OCI-LY1 (cell line): ENCODE measurements around the gene TNRC6A.

Source experiments
- H2AFZ ChIP-seq: fragments of 200-600 bp; sonication (generic), shearing (Covaris generic); 2 replicates; pipeline ENCODE4 v1.6.0; 2014; ENCODE audit warnings: antibody characterized with exemption, mild to moderate bottlenecking, low read length
- H3F3A ChIP-seq: fragments of 200-600 bp; sonication (generic), shearing (Covaris generic); 2 replicates; pipeline ENCODE4 v1.6.0; 2014; ENCODE audit warnings: mild to moderate bottlenecking, antibody characterized with exemption, low read length, moderate library complexity; ENCODE audit not compliant: insufficient read depth
- H3K27ac ChIP-seq: fragments of 200-600 bp; sonication (generic); 2 replicates; pipeline ENCODE4 v1.5.1; 2014; ENCODE audit warnings: low read length, mixed run types, mild to moderate bottlenecking, low read depth; ENCODE audit not compliant: poor library complexity, severe bottlenecking
- H3K27me3 ChIP-seq: fragments of 200-600 bp; sonication (generic); 2 replicates; pipeline ENCODE4 v1.6.0; 2014; ENCODE audit warnings: antibody characterized with exemption, mild to moderate bottlenecking, low read length, moderate library complexity; ENCODE audit not compliant: insufficient read depth
- H3K36me3 ChIP-seq: fragments of 200-600 bp; sonication (generic); 2 replicates; pipeline ENCODE4 v1.6.1; 2014; ENCODE audit warnings: mild to moderate bottlenecking, antibody characterized with exemption, low read length, moderate library complexity, mixed read lengths; ENCODE audit not compliant: insufficient read depth
- H3K4me1 ChIP-seq: fragments of 200-600 bp; sonication (generic); 2 replicates; pipeline ENCODE4 v1.5.1; 2014; ENCODE audit warnings: mild to moderate bottlenecking, low read length, moderate library complexity; ENCODE audit not compliant: insufficient read depth, severe bottlenecking
- H3K4me2 ChIP-seq: fragments of 200-600 bp; sonication (generic), shearing (Covaris generic); 2 replicates; pipeline ENCODE4 v1.6.1; 2014; ENCODE audit warnings: low read length
- H3K4me3 ChIP-seq: fragments of 200-600 bp; sonication (generic); 2 replicates; pipeline ENCODE4 v1.5.1; 2014; ENCODE audit warnings: low read length, low read depth, mild to moderate bottlenecking, mixed read lengths; ENCODE audit not compliant: poor library complexity, severe bottlenecking
- H3K79me2 ChIP-seq: fragments of 200-600 bp; shearing (Covaris generic); 2 replicates; pipeline ENCODE4 v1.6.1; 2016; ENCODE audit warnings: mixed run types, low read length, mixed read lengths; ENCODE audit not compliant: insufficient read depth
- H3K9ac ChIP-seq: fragments of 200-600 bp; sonication (generic), shearing (Covaris generic); 2 replicates; pipeline ENCODE4 v1.6.1; 2014; ENCODE audit warnings: mild to moderate bottlenecking, low read length, mixed read lengths
- H3K9me2 ChIP-seq: fragments of 200-600 bp; sonication (generic), shearing (Covaris generic); 2 replicates; pipeline ENCODE4 v1.6.1; 2014; ENCODE audit warnings: low read depth, mild to moderate bottlenecking, low read length, mixed read lengths
- H3K9me3 ChIP-seq: fragments of 200-600 bp; shearing (Covaris generic); 2 replicates; pipeline ENCODE4 v1.6.1; 2014; ENCODE audit warnings: low read length, mixed read lengths
- H4K20me1 ChIP-seq: fragments of 200-600 bp; sonication (generic), shearing (Covaris generic); 2 replicates; pipeline ENCODE4 v1.6.0; 2016; ENCODE audit warnings: mild to moderate bottlenecking, low read length; ENCODE audit not compliant: insufficient read depth
- CTCF ChIP-seq: fragments of 200-600 bp; sonication (generic), shearing (Covaris generic); IDR thresholded peaks from 2 replicates; pipeline ENCODE4 v1.5.1; 2017; ENCODE audit warnings: mild to moderate bottlenecking, antibody characterized with exemption, low read length, moderate library complexity, mixed read lengths
- EZH2 ChIP-seq: fragments of 200-600 bp; sonication (generic), shearing (Covaris generic); IDR thresholded peaks from 2 replicates; pipeline ENCODE4 v1.8.0; 2017; ENCODE audit warnings: borderline replicate concordance, mixed run types, mild to moderate bottlenecking, antibody characterized with exemption, low read length, moderate library complexity, mixed read lengths

Gene TNRC6A

DNA sequence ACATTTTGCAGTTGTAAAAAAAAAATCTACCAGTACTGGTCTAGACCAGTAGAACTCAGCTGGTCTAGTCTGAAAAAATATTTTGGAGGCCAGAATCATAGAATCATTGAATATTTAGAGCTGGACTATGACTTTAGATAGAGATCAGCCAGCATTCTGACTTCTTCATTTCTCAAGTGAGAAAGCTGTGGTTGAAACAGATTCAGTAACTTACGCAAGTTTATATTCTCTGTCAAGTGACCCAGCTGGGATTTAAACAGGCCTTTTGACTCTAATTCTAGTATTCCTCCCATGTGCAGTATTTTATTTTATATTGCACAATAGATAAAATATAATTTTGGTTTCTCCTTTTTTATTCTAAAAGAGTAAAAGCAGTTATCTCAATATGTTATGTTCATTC, 4.9 kb downstream of the TNRC6A start:
- Histone ChIP-seq H4K20me1 (no peaks in the 10 kb centered on the region; the same call in 1 of the 2 replicates), H3K79me2 (peaks cover 94% of the 10 kb centered on the region), H3K27ac (no peak overlapping the region), H3K36me3 (peaks cover 57% of the 10 kb centered on the region), H3K9me2 (no peaks in the 10 kb centered on the region), H3K4me1 (peaks cover 35% of the 10 kb centered on the region), H3F3A (no peaks in the 10 kb centered on the region), H3K9me3 (no peaks in the 10 kb centered on the region), H2AFZ (no peak overlapping the region), H3K4me3 (no peak overlapping the region), H3K27me3 (no peaks in the 10 kb centered on the region), H3K9ac (no peak overlapping the region), H3K4me2 (no peak overlapping the region)
- TF ChIP-seq CTCF (no peak), EZH2 (no peak)

DNA sequence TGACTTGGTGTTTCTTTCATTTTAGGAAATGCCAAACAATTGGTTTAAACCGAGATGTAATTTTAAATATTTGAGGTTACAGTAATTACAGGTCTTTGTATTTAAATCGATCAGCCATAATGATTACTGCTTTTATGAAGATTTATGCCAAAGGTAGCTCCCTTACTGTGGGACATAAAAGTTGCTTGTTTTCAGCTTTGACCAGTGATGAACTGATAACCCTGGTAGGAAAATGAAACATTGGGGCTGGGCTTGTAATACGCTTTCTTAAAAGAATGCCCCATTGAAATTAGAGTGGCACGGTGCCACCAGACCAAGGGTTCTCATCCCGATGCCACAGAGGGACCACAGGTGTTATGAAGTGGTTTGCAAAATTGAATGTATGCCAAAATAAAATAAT, 7.3 kb downstream of the TNRC6A start:
- Histone ChIP-seq H3K4me2 (peak overlapping the region; percentile 20; the same call in 1 of the 2 replicates), H4K20me1 (no peaks in the 10 kb centered on the region; the same call in 1 of the 2 replicates), H3K79me2 (peaks cover 100% of the 10 kb centered on the region), H3F3A (no peaks in the 10 kb centered on the region), H3K4me1 (peaks cover 31% of the 10 kb centered on the region), H2AFZ (no peak overlapping the region), H3K9ac (no peak overlapping the region), H3K36me3 (peaks cover 71% of the 10 kb centered on the region), H3K4me3 (no peak overlapping the region), H3K27ac (no peak overlapping the region), H3K9me2 (no peaks in the 10 kb centered on the region), H3K27me3 (no peaks in the 10 kb centered on the region), H3K9me3 (no peaks in the 10 kb centered on the region)
- TF ChIP-seq CTCF (no peak), EZH2 (no peak)

DNA sequence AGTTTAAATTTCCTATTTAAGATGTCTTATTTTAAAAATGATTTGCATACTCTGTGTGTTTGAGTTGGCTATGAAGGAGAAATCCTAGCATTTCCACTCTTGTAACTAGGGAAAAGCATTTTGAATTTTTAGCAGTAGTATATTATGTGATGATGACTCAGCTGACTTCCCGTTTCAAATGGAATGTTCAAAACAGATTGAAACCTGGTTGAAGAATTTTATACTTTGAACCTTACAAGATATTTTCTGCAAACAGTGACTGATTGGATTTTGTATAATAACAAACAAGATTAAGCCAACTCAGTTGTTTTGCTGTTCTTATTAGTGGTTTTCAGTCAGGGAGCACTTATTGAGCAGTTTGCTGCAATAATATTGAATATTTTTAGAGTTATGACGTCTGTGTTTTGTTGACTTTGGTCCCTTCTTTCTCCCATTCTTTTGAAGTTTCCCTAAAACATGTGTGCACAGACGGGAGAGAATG, 8.0 kb downstream of the TNRC6A start:
- H3K36me3 ChIP-seq = peaks cover 69% of the 10 kb centered on the region
- no peak overlapping the region for H3K4me3 ChIP-seq
- H3K9ac ChIP-seq = no peak overlapping the region
- no peak overlapping the region for H3K27ac ChIP-seq
- H2AFZ ChIP-seq = no peak overlapping the region
- no peaks in the 10 kb centered on the region for H3F3A ChIP-seq
- H3K4me1 ChIP-seq = peaks cover 24% of the 10 kb centered on the region
- H3K27me3 ChIP-seq = no peaks in the 10 kb centered on the region
- H3K9me3 ChIP-seq = no peaks in the 10 kb centered on the region
- peaks cover 100% of the 10 kb centered on the region for H3K79me2 ChIP-seq
- H3K4me2 ChIP-seq = no peak overlapping the region
- no peaks in the 10 kb centered on the region for H3K9me2 ChIP-seq
- TF ChIP-seq CTCF (no peak), EZH2 (no peak)
- H4K20me1 ChIP-seq = no peaks in the 10 kb centered on the region; the same call in 1 of the 2 replicates
